Measurements from ENCODE around the gene HUNK.

The HUNK gene

GRCh38 chr21:31895077-31895835 lies 22.4 kb downstream of the HUNK start:
- no peak for TF ChIP-seq CTCF (IDR thresholded peaks at IDR 0.05; ENCODE audit: insufficient read depth, missing control alignments)
- no peak for FAIRE-seq
- no peak for DNase-seq (ENCODE audit: insufficient read length, low spot score)

- TF ChIP-seq CTCF (IDR thresholded peaks at IDR 0.05; ENCODE audit: insufficient read depth, missing control alignments): no peak
- DNase-seq (ENCODE audit: insufficient read length, low spot score) (no peak), FAIRE-seq (no peak)
These were observed 23.2 kb downstream of the HUNK start for GRCh38 chr21:31896019-31896418.

GRCh38 chr21:31897311-31897710 lies 24.5 kb downstream of the HUNK start:
- FAIRE-seq: no peak
- no peak for TF ChIP-seq CTCF (IDR thresholded peaks at IDR 0.05; ENCODE audit: insufficient read depth, missing control alignments)
- DNase-seq (ENCODE audit: insufficient read length, low spot score): no peak

GRCh38 chr21:31898933-31899630 lies 26.3 kb downstream of the HUNK start:
- FAIRE-seq: no peak
- no peak for TF ChIP-seq CTCF (IDR thresholded peaks at IDR 0.05; ENCODE audit: insufficient read depth, missing control alignments)
- DNase-seq (ENCODE audit: insufficient read length, low spot score): no peak

- DNase-seq (ENCODE audit: insufficient read length, low spot score) (no peak), FAIRE-seq (no peak)
- TF ChIP-seq CTCF (IDR thresholded peaks at IDR 0.05; ENCODE audit: insufficient read depth, missing control alignments): no peak
These were observed 27.5 kb downstream of the HUNK start for GRCh38 chr21:31900121-31900895.

GRCh38 chr21:31901315-31901714 lies 28.5 kb downstream of the HUNK start:
- TF ChIP-seq CTCF (IDR thresholded peaks at IDR 0.05; ENCODE audit: insufficient read depth, missing control alignments): no peak
- FAIRE-seq: no peak

More at GRCh38 chr21:31901315-31901714, 28.5 kb downstream of the HUNK start:
- no peak for DNase-seq (ENCODE audit: insufficient read length, low spot score)

Data from D721Med (cell line).